Activated CD4-positive, alpha-beta T cell treated with anti-CD3 and anti-CD28 coated beads for 36 hours (primary cell): ENCODE results near the gene EPHB1. TPM values are rescaled to one million over a fixed set of nuclear protein-coding genes. Genes with fewer than 3 reads are reported as not detected.

Source experiments
- ATAC-seq: fragments of 200-7000 bp; cut with Tn5 transposase; one replicate; pipeline ENCODE4 v1.10.0; 2021; ENCODE audit warnings: mild to moderate bottlenecking, moderate library complexity
- CTCF ChIA-PET: fragments of 350-600 bp; sonication (Branson Sonifier 250); formaldehyde crosslinking; loops from one replicate; lab custom pipeline; 2021; ENCODE audit warnings: antibody characterized with exemption; lab: Charles Lee
- POLR2A ChIA-PET: fragments of 350-600 bp; sonication (Branson Sonifier 250); formaldehyde crosslinking; loops from one replicate; lab custom pipeline; 2021; ENCODE audit warnings: antibody characterized with exemption, inconsistent platforms; lab: Charles Lee
- DNase-seq: peaks from one replicate; pipeline ENCODE4 v3.0.0-alpha.2; 2020
- H3K27ac Mint-ChIP-seq: one replicate; pipeline ENCODE4 v1.8.0; 2021; ENCODE audit warnings: mixed read lengths
- H3K27me3 Mint-ChIP-seq: one replicate; pipeline ENCODE4 v1.8.0; 2021; ENCODE audit warnings: mixed read lengths
- H3K36me3 Mint-ChIP-seq: one replicate; pipeline ENCODE4 v1.8.0; 2021; ENCODE audit warnings: low read depth, mixed read lengths
- H3K4me1 Mint-ChIP-seq: one replicate; pipeline ENCODE4 v1.8.0; 2021; ENCODE audit warnings: mixed read lengths
- H3K4me3 Mint-ChIP-seq: one replicate; pipeline ENCODE4 v1.8.0; 2021; ENCODE audit warnings: mild to moderate bottlenecking, moderate library complexity, mixed read lengths
- H3K9me3 Mint-ChIP-seq: one replicate; pipeline ENCODE4 v1.8.0; 2021; ENCODE audit warnings: low read depth, mixed read lengths
- intact Hi-C, 2 experiments: fragments of 100-400 bp; cut with DNase I in 1 of 2; cut with micrococcal nuclease in 1 of 2; formaldehyde crosslinking; loops; one replicate each; pipeline versions ENCODE4 v1.14.2 to v1.15.1; 2022 to 2024; cut with DNase I, micrococcal nuclease
- total RNA-seq, 2 experiments: library from RNA; stranded (reverse); gene quantifications; one replicate each; pipeline ENCODE4 v1.2.3, GENCODE V29; 2021

Gene EPHB1
- total RNA-seq, 2 experiments from 2014 or later: 0.60 to 0.98 TPM

DNA sequence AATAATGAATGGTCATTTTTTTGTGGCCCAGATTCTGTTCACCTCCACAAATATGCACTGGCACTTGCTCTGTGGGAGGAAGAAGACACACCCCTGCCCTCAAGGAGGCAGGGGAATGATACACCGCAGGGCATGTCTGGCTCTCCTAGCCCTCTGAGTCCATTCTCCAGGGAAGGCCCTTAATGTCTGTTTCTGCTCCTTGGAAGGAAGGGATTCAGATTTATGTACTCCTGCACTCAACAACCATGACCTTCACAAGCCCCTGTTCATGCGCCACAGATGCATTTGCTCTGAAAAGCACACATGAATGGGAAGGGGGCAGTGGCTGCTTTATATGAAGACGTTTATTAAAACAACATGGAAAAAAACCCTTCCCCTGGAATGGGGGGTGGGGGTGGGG is 333.8 kb downstream of the EPHB1 start:
- DNase-seq (no peak), ATAC-seq (no peak)
- POLR2A ChIA-PET: no interaction called here
- H3K4me1 Mint-ChIP-seq: no peaks in the 10 kb centered on the region
- intact Hi-C loops: no loop called here
- no peak overlapping the region for H3K27ac Mint-ChIP-seq
- no peak overlapping the region for H3K4me3 Mint-ChIP-seq
- no peaks in the 10 kb centered on the region for H3K36me3 Mint-ChIP-seq
- H3K27me3 Mint-ChIP-seq: no peaks in the 10 kb centered on the region
- no peaks in the 10 kb centered on the region for H3K9me3 Mint-ChIP-seq
- CTCF ChIA-PET: interaction anchor here (0.6 kb wide), 1 partner anchor 185 kb away, joined by 3 read pairs; no protein-coding TSS in a partner anchor

- intact Hi-C loops: no loop called here
- DNase-seq (no peak), ATAC-seq (no peak)
- Mint-ChIP-seq H3K4me1 (no peaks in the 10 kb centered on the region), H3K9me3 (no peaks in the 10 kb centered on the region), H3K4me3 (no peak overlapping the region), H3K27ac (no peak overlapping the region), H3K36me3 (no peaks in the 10 kb centered on the region), H3K27me3 (no peaks in the 10 kb centered on the region)
- ChIA-PET CTCF (no interaction called here), POLR2A (no interaction called here)
Observed at GRCh38 chr3:135131290-135131689, 336.2 kb downstream of the EPHB1 start.

GRCh38 chr3:135133905-135134683 is 339.0 kb downstream of the EPHB1 start:
- no peaks in the 10 kb centered on the region for H3K4me1 Mint-ChIP-seq
- POLR2A ChIA-PET: no interaction called here
- no peak overlapping the region for H3K4me3 Mint-ChIP-seq

DNA sequence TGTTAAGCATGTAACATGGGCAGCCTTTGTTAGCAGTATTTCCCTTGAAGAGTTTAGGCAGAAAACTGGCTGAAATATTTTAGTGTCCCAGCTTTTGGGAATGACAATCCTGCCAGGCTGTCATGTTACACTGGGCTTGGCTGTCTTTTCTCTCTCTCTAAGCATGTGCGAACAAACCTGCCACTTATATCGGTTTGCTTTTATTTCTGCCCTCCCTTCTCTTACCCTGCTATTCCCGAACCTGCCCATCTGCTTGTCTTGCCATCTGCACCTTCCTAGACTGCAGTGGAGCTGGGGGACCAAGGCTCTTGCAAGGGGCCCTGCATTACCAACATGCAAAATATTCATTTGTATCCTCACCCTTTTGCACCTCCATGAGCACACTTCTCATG is 339.6 kb downstream of the EPHB1 start:
- intact Hi-C loops: no loop called here
- Mint-ChIP-seq H3K4me3 (no peak overlapping the region), H3K9me3 (no peaks in the 10 kb centered on the region), H3K4me1 (no peaks in the 10 kb centered on the region), H3K27me3 (no peaks in the 10 kb centered on the region), H3K27ac (no peak overlapping the region), H3K36me3 (no peaks in the 10 kb centered on the region)
- ATAC-seq (no peak), DNase-seq (no peak)
- POLR2A ChIA-PET: no interaction called here
- CTCF ChIA-PET: no interaction called here

More at GRCh38 chr3:135133905-135134683, 339.0 kb downstream of the EPHB1 start:
- CTCF ChIA-PET: interaction anchor here (0.6 kb wide), 1 partner anchor 50 kb away, joined by 3 read pairs; no protein-coding TSS in a partner anchor
- no peak overlapping the region for H3K27ac Mint-ChIP-seq
- intact Hi-C loops: no loop called here
- no peak for DNase-seq
- H3K36me3 Mint-ChIP-seq: no peaks in the 10 kb centered on the region
- H3K27me3 Mint-ChIP-seq: no peaks in the 10 kb centered on the region
- ATAC-seq: no peak
- H3K9me3 Mint-ChIP-seq: no peaks in the 10 kb centered on the region

GRCh38 chr3:135135445-135135844 is 340.4 kb downstream of the EPHB1 start:
- CTCF ChIA-PET: no interaction called here
- Mint-ChIP-seq H3K27me3 (no peaks in the 10 kb centered on the region), H3K9me3 (no peaks in the 10 kb centered on the region), H3K36me3 (no peaks in the 10 kb centered on the region), H3K4me3 (no peak overlapping the region), H3K27ac (no peak overlapping the region), H3K4me1 (no peaks in the 10 kb centered on the region)
- ATAC-seq: no peak
- intact Hi-C loops: no loop called here
- no peak for DNase-seq
- POLR2A ChIA-PET: no interaction called here

- ATAC-seq (no peak), DNase-seq (no peak)
- H3K36me3 Mint-ChIP-seq: no peaks in the 10 kb centered on the region
- no peaks in the 10 kb centered on the region for H3K27me3 Mint-ChIP-seq
- no peak overlapping the region for H3K27ac Mint-ChIP-seq
- H3K4me3 Mint-ChIP-seq: no peak overlapping the region
- POLR2A ChIA-PET: no interaction called here
- CTCF ChIA-PET: no interaction called here
- no peaks in the 10 kb centered on the region for H3K9me3 Mint-ChIP-seq
- no peaks in the 10 kb centered on the region for H3K4me1 Mint-ChIP-seq
- intact Hi-C loops: no loop called here
Observed at GRCh38 chr3:135136361-135137100, 341.5 kb downstream of the EPHB1 start.

DNA sequence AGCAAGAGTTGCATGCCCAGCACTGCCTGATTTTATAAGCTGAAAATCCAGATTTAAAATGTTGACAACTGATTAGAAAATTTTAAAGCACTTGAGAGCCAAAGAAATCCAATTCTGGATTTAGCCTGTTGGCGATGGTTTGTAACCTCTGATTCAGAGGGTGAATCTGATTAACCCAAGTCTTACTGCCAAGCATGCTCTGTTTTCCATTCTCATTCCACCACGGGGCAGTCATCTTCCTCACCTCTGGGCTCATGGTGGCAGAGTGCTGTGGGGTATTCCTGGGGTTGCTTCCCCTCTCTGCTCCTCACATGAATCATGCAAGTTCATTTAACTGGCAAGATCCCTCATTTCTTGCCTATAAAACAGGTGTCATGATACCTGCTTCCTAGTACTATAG is 342.2 kb downstream of the EPHB1 start:
- DNase-seq (no peak), ATAC-seq (no peak)
- Mint-ChIP-seq H3K36me3 (no peaks in the 10 kb centered on the region), H3K4me1 (no peaks in the 10 kb centered on the region), H3K27ac (no peak overlapping the region), H3K27me3 (no peaks in the 10 kb centered on the region), H3K9me3 (no peaks in the 10 kb centered on the region), H3K4me3 (no peak overlapping the region)
- intact Hi-C loops: no loop called here
- ChIA-PET POLR2A (no interaction called here), CTCF (no interaction called here)

- H3K4me1 Mint-ChIP-seq: no peaks in the 10 kb centered on the region
- H3K4me3 Mint-ChIP-seq: no peak overlapping the region
- DNase-seq (no peak), ATAC-seq (no peak)
- no peaks in the 10 kb centered on the region for H3K36me3 Mint-ChIP-seq
- H3K27ac Mint-ChIP-seq: no peak overlapping the region
- POLR2A ChIA-PET: no interaction called here
- intact Hi-C loops: no loop called here
- H3K9me3 Mint-ChIP-seq: no peaks in the 10 kb centered on the region
- no peaks in the 10 kb centered on the region for H3K27me3 Mint-ChIP-seq
- CTCF ChIA-PET: no interaction called here
Observed at GRCh38 chr3:135138776-135139175, 343.7 kb downstream of the EPHB1 start.

- ChIA-PET POLR2A (no interaction called here), CTCF (no interaction called here)
- DNase-seq: no peak
- H3K27ac Mint-ChIP-seq: no peak overlapping the region
- H3K36me3 Mint-ChIP-seq: no peaks in the 10 kb centered on the region
- no peaks in the 10 kb centered on the region for H3K4me1 Mint-ChIP-seq
- H3K27me3 Mint-ChIP-seq: no peaks in the 10 kb centered on the region
- no peak for ATAC-seq
- intact Hi-C loops: no loop called here
- no peaks in the 10 kb centered on the region for H3K9me3 Mint-ChIP-seq
- H3K4me3 Mint-ChIP-seq: no peak overlapping the region
Observed at GRCh38 chr3:135140591-135140990, 345.5 kb downstream of the EPHB1 start.

DNA sequence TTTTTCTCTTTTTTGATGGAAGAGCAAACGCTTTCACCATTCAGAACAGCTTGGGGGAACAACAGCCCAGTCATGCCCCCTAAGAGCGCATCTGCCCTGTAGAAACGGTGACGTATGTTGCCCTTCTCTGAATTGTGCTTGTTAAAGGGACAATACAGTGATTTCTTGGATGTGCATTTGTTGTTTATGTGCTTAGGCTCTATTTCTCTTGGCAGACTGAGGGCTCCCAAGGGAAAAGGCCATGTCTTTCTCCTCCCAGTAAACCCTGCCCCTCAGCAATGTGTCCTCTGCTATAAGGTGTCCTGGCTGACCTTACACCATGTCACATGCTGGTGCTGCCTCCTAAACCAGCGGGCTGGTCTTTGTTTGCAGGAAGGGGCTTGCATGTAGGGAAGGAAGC is 346.1 kb downstream of the EPHB1 start:
- no peaks in the 10 kb centered on the region for H3K4me1 Mint-ChIP-seq
- ChIA-PET POLR2A (no interaction called here), CTCF (no interaction called here)
- intact Hi-C loops: no loop called here
- no peaks in the 10 kb centered on the region for H3K36me3 Mint-ChIP-seq
- no peak for DNase-seq
- no peak overlapping the region for H3K4me3 Mint-ChIP-seq
- ATAC-seq: no peak
- no peaks in the 10 kb centered on the region for H3K9me3 Mint-ChIP-seq
- no peak overlapping the region for H3K27ac Mint-ChIP-seq
- H3K27me3 Mint-ChIP-seq: no peaks in the 10 kb centered on the region

DNA sequence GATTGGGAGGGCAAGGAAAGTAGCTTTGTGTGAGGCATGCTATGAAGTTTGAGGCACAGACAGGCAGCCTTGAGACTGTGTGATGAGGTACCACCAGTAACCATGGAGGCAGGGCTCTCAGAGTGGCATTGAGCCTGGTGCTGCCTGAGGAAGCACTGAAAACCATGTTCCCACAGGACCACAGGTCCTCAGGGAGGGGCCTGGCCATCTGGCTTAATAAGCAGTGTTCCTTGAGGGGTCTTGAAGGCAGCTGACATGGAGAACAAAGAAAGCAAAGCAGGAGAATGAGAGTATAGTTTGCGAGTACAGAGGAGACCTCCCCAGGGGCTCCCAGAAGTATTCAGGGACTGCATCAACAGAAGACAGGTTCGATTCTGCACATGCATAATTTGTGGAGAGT is 346.6 kb downstream of the EPHB1 start:
- Mint-ChIP-seq H3K36me3 (no peaks in the 10 kb centered on the region), H3K27me3 (no peaks in the 10 kb centered on the region), H3K27ac (no peak overlapping the region), H3K9me3 (no peaks in the 10 kb centered on the region), H3K4me1 (no peaks in the 10 kb centered on the region), H3K4me3 (no peak overlapping the region)
- ChIA-PET CTCF (no interaction called here), POLR2A (no interaction called here)
- intact Hi-C loops: no loop called here
- DNase-seq (no peak), ATAC-seq (no peak)

DNA sequence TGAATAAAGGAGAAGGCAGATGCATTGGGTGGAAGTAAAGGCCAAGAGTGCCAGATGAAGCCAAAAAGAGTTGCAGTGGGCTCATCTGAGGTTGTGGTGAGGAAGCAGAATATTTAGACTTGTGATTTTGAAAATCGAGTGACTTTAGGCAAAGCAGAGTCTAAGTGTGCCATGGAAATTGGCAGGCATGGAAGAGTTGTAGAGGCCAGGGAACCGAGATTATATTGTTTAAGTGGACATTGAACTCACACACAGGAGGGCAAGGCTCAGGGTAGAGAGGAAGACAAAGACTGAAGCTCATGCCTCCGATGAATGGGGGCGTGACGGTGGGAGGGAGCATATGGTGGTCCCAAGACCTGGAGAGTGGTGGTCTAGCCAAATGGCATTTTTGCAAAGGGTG is 347.5 kb downstream of the EPHB1 start:
- intact Hi-C loops: no loop called here
- Mint-ChIP-seq H3K9me3 (no peaks in the 10 kb centered on the region), H3K27ac (no peak overlapping the region), H3K27me3 (no peaks in the 10 kb centered on the region), H3K4me3 (no peak overlapping the region), H3K4me1 (no peaks in the 10 kb centered on the region), H3K36me3 (no peaks in the 10 kb centered on the region)
- DNase-seq (no peak), ATAC-seq (no peak)
- ChIA-PET CTCF (no interaction called here), POLR2A (no interaction called here)
